GM12873 (cell line): Measurements from ENCODE around the gene C2orf72.

Experiments
- CTCF ChIP-seq: IDR thresholded peaks from 2 replicates; pipeline ENCODE4 v1.5.1; 2012; ENCODE audit warnings: low read depth, mild to moderate bottlenecking, moderate library complexity, low read length, control low read depth; ENCODE audit not compliant: insufficient read depth; ENCODE audit errors: missing control alignments

Gene C2orf72

GRCh38 chr2:231065966-231066365 is 28.6 kb downstream of the C2orf72 start:
- TF ChIP-seq CTCF: no peak

- no peak for TF ChIP-seq CTCF
These were observed 31.4 kb downstream of the C2orf72 start for GRCh38 chr2:231068525-231069222.

- no peak for TF ChIP-seq CTCF
These were observed 32.2 kb downstream of the C2orf72 start for GRCh38 chr2:231069379-231070054.

- no peak for TF ChIP-seq CTCF
These were observed 47.2 kb downstream of the C2orf72 start for GRCh38 chr2:231084565-231084964.

- no peak for TF ChIP-seq CTCF
These were observed 51.4 kb downstream of the C2orf72 start for GRCh38 chr2:231088754-231089153.

GRCh38 chr2:231093933-231094332 is 56.6 kb downstream of the C2orf72 start:
- TF ChIP-seq CTCF: no peak

- no peak for TF ChIP-seq CTCF
These were observed 57.5 kb downstream of the C2orf72 start for GRCh38 chr2:231094736-231095346.
